ENCODE data around the gene IL1A.

- TF ChIP-seq NFRKB (IDR thresholded peaks at IDR 0.05): no peak
- TF ChIP-seq SUZ12 (IDR thresholded peaks at IDR 0.05): no peak
- no peak for TF ChIP-seq HDGF (IDR thresholded peaks at IDR 0.05; ENCODE audit: borderline replicate concordance)
- no peak for TF ChIP-seq L3MBTL2 (conservative IDR thresholded peaks at IDR 0.05)
- no peak for TF ChIP-seq TARDBP (IDR thresholded peaks at IDR 0.05)
- no peak for TF ChIP-seq ZNF384 (IDR thresholded peaks at IDR 0.05)
- TF ChIP-seq PKNOX1 (IDR thresholded peaks at IDR 0.05): no peak
- no peak for TF ChIP-seq SP1 (IDR thresholded peaks at IDR 0.05)
- TF ChIP-seq FOXK2 (IDR thresholded peaks at IDR 0.05): no peak
Measured at GRCh38 chr2:112831513-112831845, 47.2 kb upstream of the IL1A start.
